Measurements from ENCODE around the gene DNAAF1. TPM values are rescaled to one million over a fixed set of nuclear protein-coding genes. Genes with fewer than 3 reads are reported as not detected.

DNAAF1 gene
- total RNA-seq, 2 donors from 2014 or later: 0.32 to 8.2 TPM

GRCh38 chr16:84175350-84176081, 30.4 kb downstream of the DNAAF1 start:
- H3K9me3 ChIP-seq: no peaks in the 10 kb centered on the region
- 35% methylated on average over 10 of the region's 10 CpGs for WGBS
- no peak overlapping the region for H3K4me3 ChIP-seq
- TF ChIP-seq POLR2AphosphoS5 (IDR thresholded peaks at IDR 0.05) (peak; percentile 11), POLR2A (IDR thresholded peaks at IDR 0.05) (no peak), CTCF (IDR thresholded peaks at IDR 0.05) (peak; percentile 47 to 87 (median 66))
- H3K27ac ChIP-seq: peak overlapping the region; percentile 27 to 74
- intact Hi-C loops (cut with DNase I): loop anchor here (5.0 to 10.0 kb wide), 2 partner anchors 88 to 211 kb away; partner anchors contain the start of gene NECAB2
- DNase-seq (ENCODE audit: low spot score): peak; percentile 51
- peaks cover 6% of the 10 kb centered on the region for H3K4me1 ChIP-seq (replicated peaks)
- no peaks in the 10 kb centered on the region for H3K27me3 ChIP-seq (replicated peaks; ENCODE audit: insufficient read depth)
- peaks cover 0 to 16% of the 10 kb centered on the region in 2 donors for H3K36me3 ChIP-seq

GRCh38 chr16:84176192-84177053, 31.3 kb downstream of the DNAAF1 start:
- no peak for DNase-seq (ENCODE audit: low spot score)
- Histone ChIP-seq H3K27me3 (replicated peaks; ENCODE audit: insufficient read depth) (no peaks in the 10 kb centered on the region), H3K4me1 (replicated peaks) (peaks cover 6% of the 10 kb centered on the region), H3K36me3 (peaks cover 1 to 25% of the 10 kb centered on the region in 2 donors), H3K4me3 (no peak overlapping the region), H3K9me3 (no peaks in the 10 kb centered on the region), H3K27ac (peak overlapping the region; percentile 74)
- intact Hi-C loops (cut with DNase I): loop anchor here (5.0 to 10.0 kb wide), 2 partner anchors 89 to 212 kb away; partner anchors contain the start of gene NECAB2
- 49% methylated on average over 18 of the region's 18 CpGs for WGBS
- no peak for TF ChIP-seq POLR2A (IDR thresholded peaks at IDR 0.05)
- TF ChIP-seq POLR2AphosphoS5 (IDR thresholded peaks at IDR 0.05): no peak
- no peak for TF ChIP-seq CTCF (IDR thresholded peaks at IDR 0.05)

- H3K4me3 ChIP-seq: no peak overlapping the region
- intact Hi-C loops (cut with DNase I): loop anchor here (5.0 to 10.0 kb wide), 2 partner anchors 90 to 213 kb away; partner anchors contain the start of gene NECAB2
Observed at GRCh38 chr16:84177741-84178073, 32.6 kb downstream of the DNAAF1 start.

GRCh38 chr16:84178146-84178765, 33.1 kb downstream of the DNAAF1 start:
- H3K27me3 ChIP-seq (replicated peaks; ENCODE audit: insufficient read depth): no peaks in the 10 kb centered on the region
- no peaks in the 10 kb centered on the region for H3K9me3 ChIP-seq
- WGBS: 75% methylated on average over 15 of the region's 15 CpGs
- peaks cover 9 to 25% of the 10 kb centered on the region in 2 donors for H3K36me3 ChIP-seq
- no peak overlapping the region for H3K4me3 ChIP-seq
- TF ChIP-seq POLR2A (IDR thresholded peaks at IDR 0.05): no peak
- no peak for TF ChIP-seq CTCF (IDR thresholded peaks at IDR 0.05)
- TF ChIP-seq POLR2AphosphoS5 (IDR thresholded peaks at IDR 0.05): no peak
- DNase-seq (ENCODE audit: low spot score): no peak
- intact Hi-C loops (cut with DNase I): loop anchor here (5.0 to 10.0 kb wide), 2 partner anchors 91 to 213 kb away; partner anchors contain the start of gene NECAB2
- H3K27ac ChIP-seq: peak overlapping the region; percentile 74
- H3K4me1 ChIP-seq (replicated peaks): peaks cover 6% of the 10 kb centered on the region

More at GRCh38 chr16:84177741-84178073, 32.6 kb downstream of the DNAAF1 start:
- 32% methylated on average over 9 of the region's 9 CpGs for WGBS
- no peak for DNase-seq (ENCODE audit: low spot score)
- H3K4me1 ChIP-seq (replicated peaks): peaks cover 6% of the 10 kb centered on the region
- peaks cover 4 to 25% of the 10 kb centered on the region in 2 donors for H3K36me3 ChIP-seq
- H3K9me3 ChIP-seq: no peaks in the 10 kb centered on the region
- H3K27ac ChIP-seq: peak overlapping the region; percentile 74
- TF ChIP-seq CTCF (IDR thresholded peaks at IDR 0.05): no peak
- TF ChIP-seq POLR2A (IDR thresholded peaks at IDR 0.05): no peak
- no peak for TF ChIP-seq POLR2AphosphoS5 (IDR thresholded peaks at IDR 0.05)
- H3K27me3 ChIP-seq (replicated peaks; ENCODE audit: insufficient read depth): no peaks in the 10 kb centered on the region
